Mammary epithelial cell (primary cell): ENCODE measurements around the gene FAM120A.

Experiments used
- CTCF ChIP-seq, 2 donors: IDR thresholded peaks in 1 of 2; conservative IDR thresholded peaks in 1 of 2; 2 replicates each; pipeline ENCODE4 v1.5.1; 2011 to 2012; ENCODE audit warnings: inconsistent platforms in 2 of 2, low read length in 2 of 2, mild to moderate bottlenecking in 2 of 2, control low read depth in 1 of 2, low read depth in 1 of 2; ENCODE audit not compliant: insufficient read depth in 1 of 2; ENCODE audit errors: extremely low read depth in 1 of 2
- EZH2 ChIP-seq: IDR thresholded peaks from 2 replicates; pipeline ENCODE4 v1.6.1; 2012; ENCODE audit warnings: low read length, inconsistent platforms, borderline replicate concordance

- no peak for TF ChIP-seq EZH2
- no peak for TF ChIP-seq CTCF (conservative IDR thresholded peaks at IDR 0.05 in 1 of 2, IDR thresholded peaks at IDR 0.05 in 1 of 2; ENCODE audit: extremely low read depth in 1 of 2, insufficient read depth in 1 of 2, low read depth in 1 of 2, low read length in 2 of 2)
These were observed 34.8 kb downstream of the FAM120A start for GRCh38 chr9:93486268-93486667.
